Stimulated activated CD8-positive, alpha-beta memory T cell treated with anti-CD3 and anti-CD28 coated beads, Interleukin-7, amount 100 ng/mL, for 48 hours (primary cell): ENCODE results near the gene LAMB3.
A peak's percentile ranks its signal among the peaks of the same experiment; 100 is the strongest.
"Not testable (repeated sequence)": the region's sequence is repeated elsewhere in the genome, so short reads cannot be mapped to it uniquely, and the experiment has no call there.

ENCODE experiments used
- DNase-seq, 2 donors: peaks; one replicate each; pipeline ENCODE4 v3.0.0-alpha.2; 2020; ENCODE audit warnings: low read depth in 1 of 2; ENCODE audit errors: extremely low read depth in 1 of 2

LAMB3 gene

DNA sequence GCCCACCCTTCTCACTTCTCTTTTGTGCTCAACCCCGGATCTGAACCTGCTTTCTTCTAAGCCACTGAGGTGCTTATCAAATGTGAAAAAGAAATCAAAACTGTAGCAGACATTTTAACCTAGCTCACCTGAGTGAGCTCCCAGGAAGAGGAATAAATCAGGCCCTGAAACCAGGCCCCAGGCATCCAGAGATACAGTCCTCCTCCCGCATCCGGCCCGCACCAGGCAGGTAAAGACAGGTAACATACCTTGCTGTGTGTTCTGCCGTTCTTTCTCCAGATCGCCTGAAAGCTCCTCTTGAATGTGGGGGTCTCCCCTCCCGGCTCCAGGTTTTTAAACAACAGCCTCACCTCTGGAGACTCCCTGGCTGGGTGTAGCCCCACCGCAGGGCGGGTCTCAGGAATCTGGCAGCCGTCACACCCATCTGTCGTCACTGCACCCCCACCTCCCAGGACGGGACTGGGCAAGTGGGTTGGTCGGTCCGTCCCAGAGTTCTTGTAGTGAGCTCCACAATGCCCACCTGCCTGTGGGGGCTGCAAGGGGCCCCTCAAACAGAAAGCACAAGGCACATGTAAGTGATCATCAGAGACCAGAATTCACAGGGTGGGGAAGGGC, at the start of gene LAMB3:
Gene LAMB3, minus strand, starts transcription at position 305 of the 615 bp plus-strand sequence. CDS start 1,481 bp downstream, outside the sequence.
- no peak for DNase-seq

- not testable (repeated sequence) for DNase-seq
Measured at GRCh38 chr1:209700686-209701085, 48.5 kb upstream of the LAMB3 start.

DNA sequence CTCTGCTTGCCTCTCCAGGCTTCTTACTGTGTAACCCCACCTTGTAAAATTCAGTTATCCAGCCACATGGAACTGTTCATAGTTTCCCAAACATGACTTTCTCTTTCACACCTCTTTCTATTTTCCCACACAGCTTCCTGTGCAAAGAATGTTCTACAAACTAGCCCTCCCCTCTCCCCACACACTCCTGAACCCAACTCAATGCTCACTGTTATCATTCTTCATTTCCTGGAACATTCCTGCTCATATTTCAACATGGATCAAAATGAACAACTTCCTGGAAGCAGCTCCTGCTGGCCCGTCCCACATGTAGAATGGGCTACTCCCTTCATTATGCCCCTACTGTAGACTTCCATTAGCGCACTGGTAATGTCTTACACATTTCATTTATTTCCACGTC, 44.9 kb upstream of the LAMB3 start:
- DNase-seq, result no peak

GRCh38 chr1:209696673-209697072, 44.4 kb upstream of the LAMB3 start:
- no peak for DNase-seq

GRCh38 chr1:209692745-209693504, 40.7 kb upstream of the LAMB3 start:
- peak; percentile 37 to 58 for DNase-seq

GRCh38 chr1:209692296-209692695, 40.1 kb upstream of the LAMB3 start:
- no peak for DNase-seq

DNA sequence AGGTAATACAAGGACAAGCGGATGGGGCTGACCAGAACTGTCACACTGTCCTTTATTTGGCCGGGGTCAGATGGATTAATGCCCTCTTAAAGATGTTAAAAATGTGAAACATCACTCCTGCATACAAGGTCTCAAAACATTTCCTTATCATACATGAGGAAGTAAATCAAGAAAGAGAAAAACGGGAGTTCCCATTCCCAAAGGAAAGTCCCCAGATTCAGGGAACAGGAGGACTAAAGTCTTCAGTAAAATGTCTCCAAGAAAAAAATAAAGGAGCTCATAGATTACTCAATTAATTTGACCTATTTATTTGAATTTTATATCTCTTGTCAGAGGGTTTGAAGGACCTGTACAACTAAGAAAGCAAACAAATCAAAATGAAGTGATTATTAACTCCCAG, 39.0 kb upstream of the LAMB3 start:
- no peak for DNase-seq

DNA sequence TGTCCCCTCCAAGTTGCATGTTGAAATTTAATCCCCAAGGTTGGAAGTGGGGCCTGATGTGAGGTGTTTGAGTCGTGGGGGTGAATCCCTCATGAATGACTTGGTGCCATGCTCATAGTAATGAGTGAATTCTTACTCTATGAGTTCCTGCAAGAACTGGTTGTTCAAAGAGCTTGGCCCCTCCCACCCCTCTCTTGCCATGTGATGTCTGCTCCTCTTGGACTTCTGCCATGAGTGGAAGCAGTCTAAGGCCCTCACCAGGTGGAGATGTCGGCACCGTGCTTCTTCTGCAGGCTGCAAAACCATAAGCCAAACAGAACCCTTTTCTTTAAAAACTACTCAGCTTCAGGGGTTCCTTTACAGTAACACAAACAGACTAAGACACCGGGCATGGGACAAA, 37.3 kb upstream of the LAMB3 start:
- DNase-seq, result no peak

- DNase-seq, result no peak
Measured at GRCh38 chr1:209688746-209689234, 36.6 kb upstream of the LAMB3 start.

DNA sequence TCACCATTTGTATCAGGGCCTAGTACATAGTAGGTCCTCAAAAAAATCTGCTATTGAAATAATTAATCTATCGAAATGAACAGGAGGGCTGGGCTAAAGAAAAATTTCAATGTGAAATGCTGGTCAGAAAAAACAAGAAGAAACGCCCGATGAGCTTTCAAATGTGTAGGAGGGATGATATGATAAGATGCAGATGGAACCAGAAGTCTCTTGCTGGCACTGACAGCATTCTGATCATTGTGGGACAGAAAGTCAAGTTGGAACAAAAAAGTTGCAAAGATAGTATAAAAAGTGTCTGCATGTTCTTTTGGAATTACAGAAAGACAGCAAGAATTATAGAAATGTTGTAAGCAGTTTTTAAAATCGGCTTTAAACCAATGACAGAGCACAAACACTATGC, 34.1 kb upstream of the LAMB3 start:
- DNase-seq, result no peak

- DNase-seq, result peak in 1 of 2 donors; percentile 8
Measured at GRCh38 chr1:209685821-209686220, 33.6 kb upstream of the LAMB3 start.

DNA sequence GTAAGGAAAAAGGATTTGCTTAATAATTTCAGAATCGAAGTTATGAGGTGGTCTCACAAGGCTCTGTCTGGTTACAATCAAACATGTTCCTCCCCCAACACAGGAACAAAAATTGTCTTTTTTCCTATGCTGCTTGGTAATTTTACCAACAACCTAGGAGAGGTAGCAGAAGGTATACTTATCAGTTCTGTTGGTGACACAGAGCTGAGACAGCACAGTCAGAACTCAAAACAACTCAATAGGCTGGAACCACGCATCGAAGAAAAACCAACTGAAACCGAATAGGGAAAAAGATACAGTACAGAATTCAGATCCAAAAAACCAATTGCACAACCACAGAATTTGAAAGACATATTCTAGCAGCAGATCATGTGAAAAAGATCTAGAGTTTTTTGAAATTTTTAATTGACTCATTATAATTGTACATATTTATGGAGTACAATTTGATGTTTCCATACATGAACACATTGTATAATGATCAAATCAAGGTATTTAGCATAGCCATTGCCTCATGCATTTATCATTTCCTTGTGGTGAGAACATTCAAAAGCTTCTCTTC, 26.8 kb upstream of the LAMB3 start:
- DNase-seq, result no peak

GRCh38 chr1:209675565-209676154, 23.4 kb upstream of the LAMB3 start:
- DNase-seq, result no peak

GRCh38 chr1:209674957-209675564, 22.8 kb upstream of the LAMB3 start, which contains the start of gene G0S2:
Gene G0S2, plus strand, starts transcription at chr1:209675412. Its CDS starts 273 bp downstream, at chr1:209675685.
- peak in 1 of 2 donors; percentile 15 for DNase-seq

DNA sequence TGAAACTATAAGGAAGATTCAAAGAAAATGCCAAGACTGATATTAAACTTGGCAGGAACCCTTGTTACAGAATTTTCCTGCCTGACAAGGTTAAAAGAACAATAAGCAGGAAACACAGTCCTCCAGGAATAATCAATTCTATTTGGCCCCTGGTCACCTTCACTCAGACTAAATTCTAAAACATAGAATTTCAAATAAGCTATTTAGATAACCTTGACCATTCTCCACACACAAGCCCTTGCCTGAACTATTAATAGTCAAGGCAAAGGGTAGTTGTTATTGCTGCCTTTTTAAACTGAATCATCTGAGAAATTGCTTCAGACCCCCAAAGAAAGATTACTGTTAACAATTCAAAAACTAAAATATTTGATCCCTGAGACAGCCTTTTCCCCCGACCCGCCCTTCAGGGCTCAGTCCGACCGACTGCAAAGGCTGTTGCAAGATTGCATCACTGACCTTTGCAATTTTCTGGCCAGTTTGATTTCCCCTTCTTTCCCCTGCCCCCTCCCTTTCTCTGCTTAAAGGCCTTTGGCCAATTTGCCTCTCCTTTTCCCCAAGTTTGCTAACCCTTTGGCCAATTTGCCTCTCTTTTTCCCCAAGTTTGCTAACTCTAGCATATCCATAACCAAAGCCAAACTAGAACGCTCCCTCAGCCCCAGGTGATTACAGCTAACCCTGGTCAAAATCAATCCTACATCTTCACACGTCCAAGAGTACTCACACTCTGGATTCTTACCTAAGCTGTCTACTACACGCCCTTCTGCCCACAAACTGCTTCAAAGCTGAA, 21.6 kb upstream of the LAMB3 start:
- no peak for DNase-seq

DNA sequence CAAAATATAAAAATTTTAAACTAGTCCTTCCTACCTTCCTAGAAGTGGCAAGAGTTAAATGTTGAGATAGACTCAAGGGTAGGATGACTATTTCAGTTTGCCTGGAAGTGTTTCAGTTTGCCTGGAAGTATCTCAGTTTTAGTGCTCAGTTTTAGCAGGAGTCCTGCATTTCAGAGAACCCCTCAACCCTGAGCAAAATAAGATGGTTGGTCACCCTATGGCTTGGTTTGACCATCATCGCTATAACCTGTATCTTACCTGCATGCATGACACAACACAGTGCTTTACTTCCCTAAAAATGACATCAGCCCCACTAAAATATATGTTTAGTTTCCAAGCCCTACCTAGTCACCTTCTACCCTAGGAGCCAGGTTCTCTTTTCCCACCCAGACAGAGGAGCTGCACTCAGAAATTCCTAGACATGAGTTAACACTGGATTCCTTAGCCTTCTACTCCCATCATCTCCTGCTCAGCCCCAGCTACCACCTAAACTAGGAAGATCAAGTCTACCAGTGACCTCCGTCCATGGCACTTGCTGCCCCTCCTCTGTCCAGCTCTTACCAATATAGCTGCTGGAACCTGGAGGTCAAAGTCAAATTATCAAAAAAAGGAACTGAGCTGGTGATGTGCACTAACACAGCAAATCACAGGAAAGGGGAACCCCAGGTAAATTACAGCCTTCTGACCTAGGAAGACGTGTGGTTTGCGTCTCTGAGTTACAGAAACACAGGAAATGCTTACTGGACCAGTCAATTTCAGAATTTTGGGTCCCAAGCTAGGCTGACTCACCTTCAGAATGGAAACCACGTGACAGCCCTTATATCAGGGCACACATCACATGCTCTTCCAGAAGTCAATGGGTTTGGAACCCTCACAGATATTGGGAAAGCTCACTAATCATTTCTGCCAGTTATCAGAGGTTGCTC, 20.7 kb upstream of the LAMB3 start:
- peak in 1 of 2 donors; percentile 37 for DNase-seq

- DNase-seq, result no peak
Measured at GRCh38 chr1:209670441-209671082, 18.3 kb upstream of the LAMB3 start.

GRCh38 chr1:209667708-209668107, 15.5 kb upstream of the LAMB3 start:
- DNase-seq, result no peak

DNA sequence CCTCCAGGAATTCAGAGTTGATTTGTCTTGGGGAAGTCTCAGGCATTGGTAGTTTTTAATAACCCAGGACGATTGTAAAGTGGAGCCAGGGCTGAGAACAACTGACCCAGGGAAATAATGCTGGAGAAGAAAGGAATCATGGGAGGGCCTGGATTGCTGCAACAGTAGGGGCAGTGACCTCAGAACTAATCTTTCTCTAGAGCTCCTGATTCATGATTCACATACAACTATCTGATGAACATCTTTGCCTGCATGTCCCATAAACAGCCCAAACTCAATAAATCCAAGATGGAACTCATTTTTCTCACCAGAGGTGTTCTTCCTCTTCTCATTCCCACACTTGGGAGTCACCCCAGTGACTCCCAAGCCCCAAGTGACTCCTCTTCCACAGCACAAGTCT, 14.9 kb upstream of the LAMB3 start:
- no peak for DNase-seq
